ENCODE results near the gene F8A2.
"Not testable (repeated sequence)": the region's sequence is repeated elsewhere in the genome, so short reads cannot be mapped to it uniquely, and the experiment has no call there.

- TF ChIP-seq POLR2A, EP300 (IDR thresholded peaks at IDR 0.05): not testable (repeated sequence)
These were observed 2.1 kb upstream of the F8A2 start for GRCh38 chrX:155379802-155380201.
